Colonic mucosa (tissue), 4 donors: ENCODE data around the gene ADGRG1. TPM values are rescaled to one million over a fixed set of nuclear protein-coding genes. Genes with fewer than 3 reads are reported as not detected.

Source experiments
- DNase-seq: peaks from one replicate; pipeline ENCODE4 v3.0.0-alpha.2; 2020
- H3K27ac ChIP-seq: fragments of 200-600 bp; one replicate; pipeline ENCODE4 v1.8.0; 2021
- H3K27me3 ChIP-seq: fragments of 200-600 bp; one replicate; pipeline ENCODE4 v1.8.0; 2021
- H3K36me3 ChIP-seq: fragments of 200-600 bp; one replicate; pipeline ENCODE4 v1.8.0; 2021
- H3K4me1 ChIP-seq: fragments of 200-600 bp; one replicate; pipeline ENCODE4 v1.8.0; 2021; ENCODE audit warnings: mild to moderate bottlenecking
- H3K4me3 ChIP-seq: fragments of 200-600 bp; one replicate; pipeline ENCODE4 v1.8.0; 2021
- H3K9ac ChIP-seq, 2 donors: one replicate each; pipeline ENCODE4 v1.7.0; 2013; ENCODE audit warnings: control low read depth in 2 of 2, low read depth in 2 of 2, low read length in 2 of 2
- H3K9me3 ChIP-seq: fragments of 200-600 bp; one replicate; pipeline ENCODE4 v1.8.0; 2021
- intact Hi-C: fragments of 100-400 bp; cut with DNase I; formaldehyde crosslinking; loops from one replicate; pipeline ENCODE4 v1.14.1; 2022
- total RNA-seq, 2 donors: library from RNA; stranded (reverse); fragmentation: NEBNext Ultra II Directional in 1 of 2; extraction: Animal tissue kit (Norgen Biotek cat#: 25700) in 1 of 2; gene quantifications; one replicate each; pipeline ENCODE4 v1.2.1, GENCODE V29; 2021
- TF ChIP-seq, protein P1 (sequence below): fragments of 200-600 bp; IDR thresholded peaks from one replicate; pipeline ENCODE4 v1.8.0; 2022; ENCODE audit warnings: antibody characterized with exemption, mild to moderate bottlenecking
- donor health status: healthy.
- donor health status: DM: no; HTN: no; CAD: no.
- donor health status: DM: no; HTN: no; CAD: no.

ADGRG1 gene
- total RNA-seq, 2 donors from 2014 or later: 68.9 to 126 TPM

DNA sequence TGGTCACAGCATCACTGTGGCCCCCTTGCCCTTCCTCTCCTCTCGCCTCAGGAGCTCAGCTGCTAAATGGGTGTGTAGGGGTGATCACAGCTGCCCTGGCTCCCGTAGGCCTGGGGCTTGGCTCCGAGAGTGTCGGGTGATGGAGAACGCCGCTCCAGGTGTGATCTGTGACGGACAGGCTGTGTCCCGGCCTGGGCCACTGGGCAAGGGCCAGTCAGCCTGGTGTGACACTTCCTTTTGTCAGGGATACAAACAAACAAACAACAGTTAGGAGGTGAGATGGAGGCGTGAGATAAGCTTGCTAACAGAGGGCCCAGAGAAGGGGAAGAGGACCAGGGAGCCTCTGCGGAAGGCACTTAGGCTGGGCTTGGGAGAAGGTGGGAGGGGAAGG lies 2.0 kb downstream of the ADGRG1 start:
- Histone ChIP-seq H3K4me3 (no peak overlapping the region), H3K4me1 (peaks cover 7% of the 10 kb centered on the region), H3K9ac (no peak overlapping the region), H3K27ac (no peak overlapping the region), H3K9me3 (no peaks in the 10 kb centered on the region), H3K27me3 (no peaks in the 10 kb centered on the region), H3K36me3 (no peaks in the 10 kb centered on the region)
- TF ChIP-seq, protein P1, sequence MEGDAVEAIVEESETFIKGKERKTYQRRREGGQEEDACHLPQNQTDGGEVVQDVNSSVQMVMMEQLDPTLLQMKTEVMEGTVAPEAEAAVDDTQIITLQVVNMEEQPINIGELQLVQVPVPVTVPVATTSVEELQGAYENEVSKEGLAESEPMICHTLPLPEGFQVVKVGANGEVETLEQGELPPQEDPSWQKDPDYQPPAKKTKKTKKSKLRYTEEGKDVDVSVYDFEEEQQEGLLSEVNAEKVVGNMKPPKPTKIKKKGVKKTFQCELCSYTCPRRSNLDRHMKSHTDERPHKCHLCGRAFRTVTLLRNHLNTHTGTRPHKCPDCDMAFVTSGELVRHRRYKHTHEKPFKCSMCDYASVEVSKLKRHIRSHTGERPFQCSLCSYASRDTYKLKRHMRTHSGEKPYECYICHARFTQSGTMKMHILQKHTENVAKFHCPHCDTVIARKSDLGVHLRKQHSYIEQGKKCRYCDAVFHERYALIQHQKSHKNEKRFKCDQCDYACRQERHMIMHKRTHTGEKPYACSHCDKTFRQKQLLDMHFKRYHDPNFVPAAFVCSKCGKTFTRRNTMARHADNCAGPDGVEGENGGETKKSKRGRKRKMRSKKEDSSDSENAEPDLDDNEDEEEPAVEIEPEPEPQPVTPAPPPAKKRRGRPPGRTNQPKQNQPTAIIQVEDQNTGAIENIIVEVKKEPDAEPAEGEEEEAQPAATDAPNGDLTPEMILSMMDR: no peak
- DNase-seq: no peak
- intact Hi-C loops: no loop called here

DNA sequence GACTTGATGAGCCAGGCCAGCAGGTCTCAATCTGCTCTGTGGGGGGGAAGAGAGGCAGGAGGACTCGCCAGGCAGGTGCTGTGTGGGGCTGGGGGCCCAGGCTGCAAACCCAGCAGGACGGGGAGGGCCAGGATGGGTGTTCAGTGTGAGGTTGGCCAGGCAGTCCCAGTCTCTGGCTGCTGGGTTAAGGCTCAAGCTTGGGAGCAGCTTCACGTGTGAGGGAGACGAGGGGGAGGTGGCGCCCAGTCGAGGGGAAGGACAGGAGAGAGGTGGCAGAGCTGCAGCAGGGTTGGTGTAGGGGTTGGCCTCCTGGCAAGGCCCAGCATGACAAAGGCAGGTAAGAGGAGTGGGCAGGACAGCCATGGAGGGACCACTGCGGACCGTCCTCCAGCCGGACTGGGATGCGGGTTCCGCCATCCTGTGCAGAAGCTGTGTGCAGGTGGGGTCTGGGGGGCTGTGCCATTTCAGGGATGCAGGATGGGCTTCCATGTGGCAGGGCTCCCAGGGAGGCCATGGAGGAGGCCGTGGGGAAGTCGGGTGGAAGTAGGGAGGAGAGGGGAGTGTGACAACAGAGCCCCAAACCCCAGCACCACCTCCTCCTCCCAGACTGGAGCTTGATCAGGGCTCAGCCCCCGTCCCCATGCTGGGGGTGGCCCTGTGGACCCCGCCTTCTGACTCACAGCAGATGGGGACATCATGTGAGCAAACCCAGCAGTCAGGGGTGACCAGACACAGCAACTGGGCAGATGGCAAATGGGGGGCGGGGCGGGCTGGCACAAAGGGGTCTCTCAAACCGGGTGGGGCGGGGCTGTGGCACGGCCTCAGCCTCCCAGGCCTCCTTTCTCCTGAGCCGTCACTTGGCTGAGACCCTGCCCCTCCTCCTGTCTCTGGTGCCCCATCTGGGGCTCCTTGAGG lies 2.8 kb downstream of the ADGRG1 start:
- no peak overlapping the region for H3K9ac ChIP-seq
- H3K36me3 ChIP-seq: no peaks in the 10 kb centered on the region
- intact Hi-C loops: no loop called here
- no peaks in the 10 kb centered on the region for H3K27me3 ChIP-seq
- no peak overlapping the region for H3K4me3 ChIP-seq
- no peaks in the 10 kb centered on the region for H3K9me3 ChIP-seq
- TF ChIP-seq, protein P1: no peak
- DNase-seq: no peak
- no peak overlapping the region for H3K27ac ChIP-seq
- H3K4me1 ChIP-seq: peaks cover 13% of the 10 kb centered on the region

DNA sequence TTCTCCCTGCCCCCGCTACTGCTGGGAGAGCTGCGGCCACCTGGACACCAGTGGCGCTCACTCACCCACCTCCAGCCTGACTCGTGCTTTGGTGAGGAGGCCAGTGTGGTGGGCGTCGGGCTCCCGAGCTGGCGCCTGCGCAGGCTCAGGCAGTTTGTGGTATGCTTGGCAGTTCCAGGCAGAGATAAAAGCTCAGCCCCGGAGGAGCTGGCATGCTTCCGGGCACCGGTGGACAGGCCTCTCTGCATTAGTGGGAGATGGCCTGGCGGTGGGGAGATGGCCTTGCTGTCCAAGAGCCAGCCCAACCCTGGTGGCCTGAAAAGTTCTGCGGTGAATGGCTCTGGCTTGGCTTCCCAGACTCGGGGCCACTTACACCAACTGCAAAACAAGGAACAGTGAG lies 4.1 kb downstream of the ADGRG1 start:
- Histone ChIP-seq H3K4me1 (peaks cover 13% of the 10 kb centered on the region), H3K9ac (no peak overlapping the region), H3K27ac (no peak overlapping the region), H3K4me3 (no peak overlapping the region), H3K36me3 (no peaks in the 10 kb centered on the region), H3K9me3 (no peaks in the 10 kb centered on the region), H3K27me3 (no peaks in the 10 kb centered on the region)
- DNase-seq: no peak
- intact Hi-C loops: no loop called here
- TF ChIP-seq, protein P1: no peak

DNA sequence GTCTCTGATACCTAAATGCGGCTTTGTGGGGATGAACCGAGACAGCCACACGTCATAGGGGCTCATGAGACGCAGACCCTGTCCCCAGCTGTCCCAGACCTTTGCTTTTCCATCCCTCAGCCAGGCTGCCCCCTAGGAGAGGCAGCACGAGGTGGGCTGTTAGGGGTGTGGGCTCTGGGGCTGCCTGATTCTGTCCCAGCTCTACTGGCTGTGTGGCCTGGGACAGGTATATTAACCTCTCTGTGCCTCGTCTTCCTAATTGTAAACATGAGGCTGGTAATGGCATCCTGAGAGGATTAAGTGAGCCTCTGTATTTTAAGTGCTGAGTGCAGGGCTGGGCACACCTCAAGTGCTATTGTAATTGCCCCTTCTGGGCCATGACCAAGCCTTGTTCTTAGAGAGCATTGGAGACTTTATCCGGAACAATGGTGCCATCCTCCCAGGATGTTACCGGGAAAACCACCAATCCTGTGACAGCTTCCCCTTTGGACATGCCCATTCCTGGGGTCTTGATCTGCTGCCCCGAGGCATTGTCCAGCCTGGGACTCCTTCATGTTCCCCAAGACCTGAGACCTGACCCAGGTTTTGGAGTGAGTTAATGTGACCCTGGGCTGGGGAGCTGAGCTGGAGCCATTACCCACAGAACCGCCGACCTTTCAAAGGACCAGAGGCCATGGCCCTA lies 5.1 kb downstream of the ADGRG1 start:
- intact Hi-C loops: no loop called here
- Histone ChIP-seq H3K9me3 (no peaks in the 10 kb centered on the region), H3K36me3 (no peaks in the 10 kb centered on the region), H3K27me3 (no peaks in the 10 kb centered on the region), H3K9ac (no peak overlapping the region), H3K27ac (no peak overlapping the region), H3K4me1 (peaks cover 13% of the 10 kb centered on the region), H3K4me3 (no peak overlapping the region)
- no peak for DNase-seq
- TF ChIP-seq, protein P1: no peak

DNA sequence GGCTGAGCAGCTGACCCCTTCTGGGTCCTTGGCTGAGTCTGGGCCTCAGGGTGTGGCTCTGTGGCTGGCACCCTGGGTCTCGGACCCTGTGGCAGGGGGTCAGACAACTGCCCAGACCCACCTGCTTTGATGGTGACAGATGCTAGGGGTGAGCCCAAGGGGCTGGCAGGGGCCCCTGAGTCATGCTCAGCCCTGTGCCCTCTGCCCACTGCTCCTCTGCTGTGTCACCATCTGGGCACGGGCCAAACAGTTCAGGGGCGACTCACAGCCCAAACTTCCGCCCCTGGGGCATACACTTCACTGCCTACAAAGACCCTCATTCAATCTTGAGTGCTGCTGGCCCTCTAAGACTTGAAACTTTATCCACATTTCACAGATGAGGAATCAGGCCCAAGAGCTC lies 5.7 kb downstream of the ADGRG1 start:
- no peaks in the 10 kb centered on the region for H3K9me3 ChIP-seq
- H3K36me3 ChIP-seq: no peaks in the 10 kb centered on the region
- intact Hi-C loops: no loop called here
- TF ChIP-seq, protein P1: no peak
- DNase-seq: no peak
- peak overlapping the region in 1 of 2 donors; percentile 73 for H3K9ac ChIP-seq
- no peak overlapping the region for H3K27ac ChIP-seq
- H3K4me1 ChIP-seq: peaks cover 13% of the 10 kb centered on the region
- H3K4me3 ChIP-seq: no peak overlapping the region
- no peaks in the 10 kb centered on the region for H3K27me3 ChIP-seq
